Hepatocyte (in vitro differentiated cells): Measurements from ENCODE around the gene RSPH9.

Experiments
- EZH2 ChIP-seq: fragments of 200-600 bp; sonication (generic); IDR thresholded peaks from 2 replicates; pipeline ENCODE4 v1.6.1; 2016; ENCODE audit warnings: antibody characterized with exemption, mild to moderate bottlenecking, borderline replicate concordance
- TF ChIP-seq, protein P1 (sequence below): fragments of 200-600 bp; sonication (generic); IDR thresholded peaks from 2 replicates; pipeline ENCODE4 v1.5.1; 2016; ENCODE audit warnings: antibody characterized with exemption, mild to moderate bottlenecking; ENCODE audit not compliant: poor library complexity

DNA sequence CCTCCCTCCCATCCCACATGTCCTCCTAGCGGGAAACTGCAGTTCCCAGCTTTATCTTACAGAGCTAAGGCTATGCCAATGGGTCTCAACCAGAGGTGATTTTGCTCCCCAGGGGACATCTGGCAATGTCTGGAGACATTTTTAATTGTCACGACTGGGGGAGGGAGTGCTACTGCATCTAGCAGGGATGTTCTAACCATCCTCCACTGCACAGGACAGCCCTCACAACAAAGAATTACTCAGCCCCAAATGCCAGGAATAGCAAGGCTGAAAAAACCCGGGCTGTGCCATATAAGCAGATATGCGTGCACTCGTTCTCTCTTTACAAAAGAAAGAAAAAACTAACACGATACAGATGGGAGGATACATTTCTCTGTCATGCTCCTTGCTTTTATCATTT lies 34.2 kb downstream of the RSPH9 start:
- TF ChIP-seq, protein P1, sequence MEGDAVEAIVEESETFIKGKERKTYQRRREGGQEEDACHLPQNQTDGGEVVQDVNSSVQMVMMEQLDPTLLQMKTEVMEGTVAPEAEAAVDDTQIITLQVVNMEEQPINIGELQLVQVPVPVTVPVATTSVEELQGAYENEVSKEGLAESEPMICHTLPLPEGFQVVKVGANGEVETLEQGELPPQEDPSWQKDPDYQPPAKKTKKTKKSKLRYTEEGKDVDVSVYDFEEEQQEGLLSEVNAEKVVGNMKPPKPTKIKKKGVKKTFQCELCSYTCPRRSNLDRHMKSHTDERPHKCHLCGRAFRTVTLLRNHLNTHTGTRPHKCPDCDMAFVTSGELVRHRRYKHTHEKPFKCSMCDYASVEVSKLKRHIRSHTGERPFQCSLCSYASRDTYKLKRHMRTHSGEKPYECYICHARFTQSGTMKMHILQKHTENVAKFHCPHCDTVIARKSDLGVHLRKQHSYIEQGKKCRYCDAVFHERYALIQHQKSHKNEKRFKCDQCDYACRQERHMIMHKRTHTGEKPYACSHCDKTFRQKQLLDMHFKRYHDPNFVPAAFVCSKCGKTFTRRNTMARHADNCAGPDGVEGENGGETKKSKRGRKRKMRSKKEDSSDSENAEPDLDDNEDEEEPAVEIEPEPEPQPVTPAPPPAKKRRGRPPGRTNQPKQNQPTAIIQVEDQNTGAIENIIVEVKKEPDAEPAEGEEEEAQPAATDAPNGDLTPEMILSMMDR = no peak
- TF ChIP-seq EZH2 = no peak
